Hepatocyte (in vitro differentiated cells): ENCODE data around the gene FAM149B1. TPM values are rescaled to one million over a fixed set of nuclear protein-coding genes. Genes with fewer than 3 reads are reported as not detected.

Experiments used
- DNase-seq: peaks from one replicate; pipeline ENCODE4 v3.0.0-alpha.2; 2016; ENCODE audit warnings: low spot score
- H2AFZ ChIP-seq: fragments of 200-600 bp; sonication (generic); 2 replicates; pipeline ENCODE4 v1.6.0; 2016; ENCODE audit warnings: antibody characterized with exemption, mild to moderate bottlenecking
- H3K27ac ChIP-seq: fragments of 200-600 bp; sonication (generic); 2 replicates; pipeline ENCODE4 v1.5.1; 2016; ENCODE audit warnings: mild to moderate bottlenecking
- H3K27me3 ChIP-seq: fragments of 200-600 bp; sonication (generic); 2 replicates; pipeline ENCODE4 v1.6.1; 2016
- H3K36me3 ChIP-seq: fragments of 200-600 bp; sonication (generic); replicated peaks from 2 replicates; pipeline ENCODE4 v1.5.1; 2016; ENCODE audit warnings: low read depth; ENCODE audit not compliant: insufficient read depth
- H3K4me1 ChIP-seq: fragments of 200-600 bp; sonication (generic); 2 replicates; pipeline ENCODE4 v1.5.1; 2016; ENCODE audit warnings: mild to moderate bottlenecking, moderate library complexity; ENCODE audit not compliant: insufficient read depth
- H3K4me2 ChIP-seq: fragments of 200-600 bp; sonication (generic); 2 replicates; pipeline ENCODE4 v1.6.0; 2016
- H3K4me3 ChIP-seq: fragments of 200-600 bp; sonication (generic); 2 replicates; pipeline ENCODE4 v1.5.1; 2016; ENCODE audit warnings: mild to moderate bottlenecking
- H3K79me2 ChIP-seq: fragments of 200-600 bp; sonication (generic); 2 replicates; pipeline ENCODE4 v1.6.0; 2017; ENCODE audit warnings: mild to moderate bottlenecking
- H3K9me2 ChIP-seq: fragments of 200-600 bp; sonication (generic); replicated peaks from 2 replicates; pipeline ENCODE4 v1.6.0; 2017; ENCODE audit warnings: mild to moderate bottlenecking; ENCODE audit not compliant: insufficient read depth
- H3K9me3 ChIP-seq: fragments of 200-600 bp; sonication (generic); 2 replicates; pipeline ENCODE4 v1.5.1; 2016; ENCODE audit warnings: low read depth, mild to moderate bottlenecking
- H4K20me1 ChIP-seq: fragments of 200-600 bp; sonication (generic); 2 replicates; pipeline ENCODE4 v1.6.0; 2016; ENCODE audit warnings: mild to moderate bottlenecking; ENCODE audit not compliant: insufficient read depth, poor library complexity, severe bottlenecking
- EZH2 ChIP-seq: fragments of 200-600 bp; sonication (generic); IDR thresholded peaks from 2 replicates; pipeline ENCODE4 v1.6.1; 2016; ENCODE audit warnings: antibody characterized with exemption, mild to moderate bottlenecking, borderline replicate concordance
- EZH2phosphoT487 ChIP-seq: fragments of 200-600 bp; sonication (generic); IDR thresholded peaks from one replicate; pipeline ENCODE4 v1.6.1; 2018; ENCODE audit warnings: antibody characterized with exemption, mild to moderate bottlenecking, low read depth, moderate library complexity; ENCODE audit not compliant: unreplicated experiment, severe bottlenecking
- WGBS: methylation state at CpG from one replicate; pipeline ENCODE4 v1.1.6; 2016; ENCODE audit warnings: low lambda C conversion rate; ENCODE audit errors: missing lambda C conversion rate; 5-methylcytosine and 5-hydroxymethylcytosine counted together
- polyA plus RNA-seq: library from polyadenylated mRNA; unstranded; fragments of >200 nt; fragmentation: Nextera tagmentation; extraction: Ambion mirVana; gene quantifications from 2 replicates; pipeline ENCODE4 v1.2.1, GENCODE V29; 2016
- total RNA-seq: library from RNA; depleted of rRNA; stranded (reverse); fragments of >200 nt; gene quantifications from 2 replicates; pipeline ENCODE4 v1.2.3, GENCODE V29; 2014
- TF ChIP-seq, protein P1 (sequence below): fragments of 200-600 bp; sonication (generic); IDR thresholded peaks from 2 replicates; pipeline ENCODE4 v1.5.1; 2016; ENCODE audit warnings: antibody characterized with exemption, mild to moderate bottlenecking; ENCODE audit not compliant: poor library complexity

The FAM149B1 gene
- total and polyA plus RNA-seq, 2 experiments from 2014 or later, result 9.8 to 22.7 TPM

DNA sequence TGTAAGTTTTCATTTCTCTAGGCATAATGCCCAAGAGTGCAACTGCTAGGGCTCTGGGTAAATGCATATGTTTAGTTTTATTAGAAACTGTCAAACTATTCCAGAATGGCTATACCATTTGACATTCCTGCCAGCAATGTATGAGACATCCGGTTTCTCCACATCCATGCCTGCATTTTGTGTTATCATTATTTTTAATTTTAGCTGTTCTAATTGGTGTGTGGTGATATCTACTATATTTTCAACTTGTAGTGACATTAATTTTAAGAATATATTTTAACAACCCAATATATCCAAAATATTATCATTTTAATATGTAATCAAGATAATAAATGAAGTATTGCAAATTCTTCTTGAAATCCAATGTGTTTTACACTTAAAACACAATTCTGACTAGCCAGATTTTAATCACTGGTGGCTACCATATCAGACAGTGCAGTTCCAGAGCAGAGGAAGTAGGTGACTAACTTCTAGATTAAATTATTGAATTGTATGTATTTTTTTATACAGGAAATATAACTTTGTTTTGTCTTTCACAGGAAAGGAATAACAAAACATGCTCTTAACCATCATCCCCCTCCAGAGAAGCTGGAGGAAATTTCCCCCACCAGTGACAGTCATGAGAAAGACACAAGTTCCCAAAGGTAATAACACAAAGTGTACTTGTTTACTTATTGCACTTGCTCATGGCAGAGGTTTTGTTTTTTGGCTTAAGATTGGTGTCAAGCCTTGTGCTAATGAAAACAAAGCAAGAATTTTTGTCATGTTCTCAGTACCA lies 6.4 kb downstream of the FAM149B1 start:
- Histone ChIP-seq H2AFZ (no peak overlapping the region), H3K9me2 (no peaks in the 10 kb centered on the region), H3K4me2 (no peak overlapping the region), H3K27ac (no peak overlapping the region), H3K4me1 (no peaks in the 10 kb centered on the region), H4K20me1 (no peaks in the 10 kb centered on the region), H3K4me3 (no peak overlapping the region), H3K9me3 (no peaks in the 10 kb centered on the region), H3K36me3 (no peaks in the 10 kb centered on the region), H3K27me3 (no peaks in the 10 kb centered on the region), H3K79me2 (peaks cover 18% of the 10 kb centered on the region)
- WGBS, result 100% methylated on average over 1 of the region's 1 CpG
- TF ChIP-seq, protein P1, sequence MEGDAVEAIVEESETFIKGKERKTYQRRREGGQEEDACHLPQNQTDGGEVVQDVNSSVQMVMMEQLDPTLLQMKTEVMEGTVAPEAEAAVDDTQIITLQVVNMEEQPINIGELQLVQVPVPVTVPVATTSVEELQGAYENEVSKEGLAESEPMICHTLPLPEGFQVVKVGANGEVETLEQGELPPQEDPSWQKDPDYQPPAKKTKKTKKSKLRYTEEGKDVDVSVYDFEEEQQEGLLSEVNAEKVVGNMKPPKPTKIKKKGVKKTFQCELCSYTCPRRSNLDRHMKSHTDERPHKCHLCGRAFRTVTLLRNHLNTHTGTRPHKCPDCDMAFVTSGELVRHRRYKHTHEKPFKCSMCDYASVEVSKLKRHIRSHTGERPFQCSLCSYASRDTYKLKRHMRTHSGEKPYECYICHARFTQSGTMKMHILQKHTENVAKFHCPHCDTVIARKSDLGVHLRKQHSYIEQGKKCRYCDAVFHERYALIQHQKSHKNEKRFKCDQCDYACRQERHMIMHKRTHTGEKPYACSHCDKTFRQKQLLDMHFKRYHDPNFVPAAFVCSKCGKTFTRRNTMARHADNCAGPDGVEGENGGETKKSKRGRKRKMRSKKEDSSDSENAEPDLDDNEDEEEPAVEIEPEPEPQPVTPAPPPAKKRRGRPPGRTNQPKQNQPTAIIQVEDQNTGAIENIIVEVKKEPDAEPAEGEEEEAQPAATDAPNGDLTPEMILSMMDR, result no peak
- TF ChIP-seq EZH2phosphoT487 (no peak), EZH2 (no peak)
- DNase-seq, result no peak

DNA sequence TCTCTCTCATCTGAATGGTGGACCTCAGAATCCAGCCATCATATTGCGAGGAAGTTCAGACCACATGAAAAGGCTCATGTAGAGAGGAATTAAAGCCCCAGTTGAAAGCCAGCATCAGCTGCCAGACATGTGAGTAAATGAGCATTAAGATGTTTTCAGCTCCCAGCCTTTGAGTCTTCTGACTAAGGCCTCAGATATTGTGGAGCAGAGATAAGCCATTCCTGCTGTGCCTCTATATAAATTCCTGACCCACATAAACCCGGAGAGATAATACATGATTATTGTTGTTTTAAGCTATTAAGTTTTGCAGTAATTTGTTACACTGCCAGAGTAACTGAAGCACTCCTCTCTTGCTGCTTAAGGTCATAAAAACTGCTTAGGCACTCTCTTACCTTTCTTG lies 14.6 kb downstream of the FAM149B1 start:
- Histone ChIP-seq H3K36me3 (no peaks in the 10 kb centered on the region), H3K27ac (peak overlapping the region; percentile 23), H2AFZ (no peak overlapping the region), H3K79me2 (no peaks in the 10 kb centered on the region), H3K9me2 (no peaks in the 10 kb centered on the region), H3K4me2 (no peak overlapping the region), H3K4me3 (no peak overlapping the region), H3K27me3 (no peaks in the 10 kb centered on the region), H4K20me1 (no peaks in the 10 kb centered on the region), H3K9me3 (no peaks in the 10 kb centered on the region), H3K4me1 (no peaks in the 10 kb centered on the region)
- WGBS, result 71% methylated on average over 2 of the region's 2 CpGs
- peak; percentile 40 for DNase-seq
- TF ChIP-seq EZH2phosphoT487, result no peak

DNA sequence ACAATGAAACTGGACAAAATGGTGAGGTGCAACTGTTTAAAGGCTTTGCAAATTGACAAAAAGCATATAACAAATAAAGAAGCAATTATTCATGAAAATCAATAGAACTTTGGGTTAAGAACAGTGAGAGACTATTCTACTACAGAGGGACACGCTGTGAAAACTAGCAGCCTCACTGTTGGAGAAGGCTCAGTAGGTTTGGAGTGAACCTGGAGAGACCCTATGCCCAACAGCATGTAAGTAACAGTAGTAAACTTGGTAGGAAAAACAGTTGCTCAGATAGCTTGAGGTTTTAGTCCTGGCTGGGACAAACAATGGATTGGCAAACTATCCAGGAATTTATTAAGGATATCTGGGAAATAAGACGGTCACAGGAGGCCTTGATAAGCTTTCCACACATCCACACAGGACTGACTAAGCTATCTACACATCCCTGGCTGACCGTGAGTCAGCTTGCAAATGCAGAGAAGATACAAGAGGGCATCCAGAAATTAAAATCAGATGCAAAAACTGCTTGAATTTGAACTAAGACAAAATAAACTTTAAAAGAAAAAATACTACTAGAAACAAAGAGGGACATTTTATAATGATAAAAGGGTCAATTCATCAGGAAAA lies 15.9 kb downstream of the FAM149B1 start:
- H3K9me2 ChIP-seq, result no peaks in the 10 kb centered on the region
- no peaks in the 10 kb centered on the region for H3K27me3 ChIP-seq
- H4K20me1 ChIP-seq, result no peaks in the 10 kb centered on the region
- H3K9me3 ChIP-seq, result no peaks in the 10 kb centered on the region
- TF ChIP-seq EZH2phosphoT487 (no peak), EZH2 (no peak)
- TF ChIP-seq, protein P1, result no peak
- H3K4me2 ChIP-seq, result no peak overlapping the region
- no peak overlapping the region for H2AFZ ChIP-seq
- no peaks in the 10 kb centered on the region for H3K79me2 ChIP-seq
- no peaks in the 10 kb centered on the region for H3K4me1 ChIP-seq
- 79% methylated on average over 3 of the region's 3 CpGs for WGBS
- no peaks in the 10 kb centered on the region for H3K36me3 ChIP-seq
- H3K4me3 ChIP-seq, result no peak overlapping the region
- no peak for DNase-seq
- H3K27ac ChIP-seq, result no peak overlapping the region

DNA sequence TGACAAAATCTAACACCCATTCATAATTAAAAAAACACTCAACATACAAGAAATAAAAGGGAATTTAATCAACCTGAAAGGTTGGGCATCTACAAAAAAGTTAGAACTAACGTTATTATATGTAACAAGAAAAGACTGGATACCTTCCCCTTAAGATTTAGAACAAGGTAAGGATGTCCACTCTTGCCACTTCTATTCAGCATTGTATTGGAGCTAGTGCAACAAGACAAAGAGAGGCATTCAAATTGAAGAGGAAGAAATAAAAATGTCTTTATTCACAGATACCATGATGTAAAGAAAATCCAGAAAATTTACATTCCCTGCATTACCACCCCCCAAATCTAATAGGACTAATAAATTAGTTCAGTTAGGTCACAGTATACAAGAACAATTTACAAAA lies 18.3 kb downstream of the FAM149B1 start:
- no peaks in the 10 kb centered on the region for H3K9me2 ChIP-seq
- no peaks in the 10 kb centered on the region for H3K79me2 ChIP-seq
- no peaks in the 10 kb centered on the region for H3K4me1 ChIP-seq
- TF ChIP-seq EZH2 (no peak), EZH2phosphoT487 (no peak)
- TF ChIP-seq, protein P1, result no peak
- 91% methylated on average over 1 of the region's 1 CpG for WGBS
- DNase-seq, result no peak
- no peaks in the 10 kb centered on the region for H4K20me1 ChIP-seq
- H3K36me3 ChIP-seq, result no peaks in the 10 kb centered on the region
- no peak overlapping the region for H3K4me3 ChIP-seq
- H3K4me2 ChIP-seq, result no peak overlapping the region
- no peak overlapping the region for H2AFZ ChIP-seq
- H3K27me3 ChIP-seq, result no peaks in the 10 kb centered on the region
- no peak overlapping the region for H3K27ac ChIP-seq
- H3K9me3 ChIP-seq, result no peaks in the 10 kb centered on the region
